Measurements from ENCODE around the gene RSPH10B2. TPM values are rescaled to one million over a fixed set of nuclear protein-coding genes. Genes with fewer than 3 reads are reported as not detected.
A peak's percentile ranks its signal among the peaks of the same experiment; 100 is the strongest.
"Not testable (repeated sequence)": the region's sequence is repeated elsewhere in the genome, so short reads cannot be mapped to it uniquely, and the experiment has no call there.

RSPH10B2 gene
- total and polyA plus RNA-seq, 9 of the 15 experiments (the other 6 are each of a cell fraction or from before 2014, with no cell fraction given) = 0.04 to 0.11 (median 0.08) TPM; not detected in 5

GRCh38 chr7:6744410-6745100, 9.3 kb upstream of the RSPH10B2 start:
- H4K20me1 ChIP-seq (replicated peaks; ENCODE audit: control insufficient read depth, insufficient read depth, low read length); H3K4me1 ChIP-seq (replicated peaks in 1 of 2; ENCODE audit: control insufficient read depth in 2 of 2, insufficient read depth in 2 of 2, low read length in 2 of 2); H3K27me3 ChIP-seq (ENCODE audit: control insufficient read depth in 2 of 2, insufficient read depth in 2 of 2, low read length in 2 of 2); ATAC-seq; H3K9me3 ChIP-seq (replicated peaks; ENCODE audit: control insufficient read depth, insufficient read depth, low read depth, low read length); H2AFZ ChIP-seq (ENCODE audit: low read depth, low read length); POLR2A ChIA-PET; H3K9me1 ChIP-seq (ENCODE audit: control insufficient read depth, insufficient read depth, low read length); BruUV-seq (replicated peaks); H3K36me3 ChIP-seq (ENCODE audit: control insufficient read depth, insufficient read depth, low read length); H3K27ac ChIP-seq (ENCODE audit: extremely low read depth, low read depth, low read length); H3K79me2 ChIP-seq (ENCODE audit: control insufficient read depth, insufficient read depth, low read length); H3K4me2 ChIP-seq (ENCODE audit: insufficient read depth, low read length); H3K4me3 ChIP-seq; H3K9ac ChIP-seq (ENCODE audit: insufficient read depth in 1 of 2, low read depth in 2 of 2, low read length in 2 of 2); intact Hi-C loops (cut with micrococcal nuclease); CTCF ChIA-PET (ENCODE audit: low intra/inter-chr PET ratio); DNase-seq (ENCODE audit: extremely low read depth in 1 of 4, low spot score in 3 of 4): not testable (repeated sequence)
- peak; percentile 70 for FAIRE-seq
- in situ Hi-C loops (cut with MboI) = loop anchor here (5.0 kb wide), 1 partner anchor 762 kb away; no protein-coding TSS in a partner anchor
- WGBS (ENCODE audit: insufficient coverage, low coverage, missing lambda C conversion rate) = no CpG with 5 or more reads among the region's 12 CpGs

- H3K9me1 ChIP-seq (ENCODE audit: control insufficient read depth, insufficient read depth, low read length); H3K27ac ChIP-seq (ENCODE audit: extremely low read depth, low read depth, low read length); H3K9me3 ChIP-seq (replicated peaks; ENCODE audit: control insufficient read depth, insufficient read depth, low read depth, low read length); intact Hi-C loops (cut with micrococcal nuclease); H2AFZ ChIP-seq (ENCODE audit: low read depth, low read length); H4K20me1 ChIP-seq (replicated peaks; ENCODE audit: control insufficient read depth, insufficient read depth, low read length); CTCF ChIA-PET (ENCODE audit: low intra/inter-chr PET ratio); H3K4me1 ChIP-seq (replicated peaks in 1 of 2; ENCODE audit: control insufficient read depth in 2 of 2, insufficient read depth in 2 of 2, low read length in 2 of 2); FAIRE-seq; POLR2A ChIA-PET; in situ Hi-C loops (cut with MboI); H3K27me3 ChIP-seq (ENCODE audit: control insufficient read depth in 2 of 2, insufficient read depth in 2 of 2, low read length in 2 of 2); H3K4me3 ChIP-seq; H3K4me2 ChIP-seq (ENCODE audit: insufficient read depth, low read length); ATAC-seq; H3K9ac ChIP-seq (ENCODE audit: insufficient read depth in 1 of 2, low read depth in 2 of 2, low read length in 2 of 2); DNase-seq (ENCODE audit: extremely low read depth in 1 of 4, low spot score in 3 of 4); H3K79me2 ChIP-seq (ENCODE audit: control insufficient read depth, insufficient read depth, low read length); H3K36me3 ChIP-seq (ENCODE audit: control insufficient read depth, insufficient read depth, low read length); BruUV-seq (replicated peaks): not testable (repeated sequence)
- 90% methylated on average over 2 of the region's 12 CpGs for WGBS (ENCODE audit: insufficient coverage, low coverage, missing lambda C conversion rate)
Measured at GRCh38 chr7:6749335-6749734, 4.6 kb upstream of the RSPH10B2 start.

- H3K9ac ChIP-seq (ENCODE audit: insufficient read depth in 1 of 2, low read depth in 2 of 2, low read length in 2 of 2); H3K4me1 ChIP-seq (replicated peaks in 1 of 2; ENCODE audit: control insufficient read depth in 2 of 2, insufficient read depth in 2 of 2, low read length in 2 of 2); H3K4me3 ChIP-seq; POLR2A ChIA-PET; H3K9me1 ChIP-seq (ENCODE audit: control insufficient read depth, insufficient read depth, low read length); in situ Hi-C loops (cut with MboI); H3K79me2 ChIP-seq (ENCODE audit: control insufficient read depth, insufficient read depth, low read length); FAIRE-seq; DNase-seq (ENCODE audit: extremely low read depth in 1 of 4, low spot score in 3 of 4); H3K36me3 ChIP-seq (ENCODE audit: control insufficient read depth, insufficient read depth, low read length); ATAC-seq; H3K4me2 ChIP-seq (ENCODE audit: insufficient read depth, low read length); H3K9me3 ChIP-seq (replicated peaks; ENCODE audit: control insufficient read depth, insufficient read depth, low read depth, low read length); BruUV-seq (replicated peaks); H3K27ac ChIP-seq (ENCODE audit: extremely low read depth, low read depth, low read length); H2AFZ ChIP-seq (ENCODE audit: low read depth, low read length); intact Hi-C loops (cut with micrococcal nuclease); H4K20me1 ChIP-seq (replicated peaks; ENCODE audit: control insufficient read depth, insufficient read depth, low read length); H3K27me3 ChIP-seq (ENCODE audit: control insufficient read depth in 2 of 2, insufficient read depth in 2 of 2, low read length in 2 of 2); CTCF ChIA-PET (ENCODE audit: low intra/inter-chr PET ratio): not testable (repeated sequence)
- 91% methylated on average over 3 of the region's 6 CpGs for WGBS (ENCODE audit: insufficient coverage, low coverage, missing lambda C conversion rate)
Measured at GRCh38 chr7:6750173-6750572, 3.7 kb upstream of the RSPH10B2 start.

- in situ Hi-C loops (cut with MboI); H3K79me2 ChIP-seq (ENCODE audit: control insufficient read depth, insufficient read depth, low read length); H3K9me1 ChIP-seq (ENCODE audit: control insufficient read depth, insufficient read depth, low read length); H4K20me1 ChIP-seq (replicated peaks; ENCODE audit: control insufficient read depth, insufficient read depth, low read length); H3K4me1 ChIP-seq (replicated peaks in 1 of 2; ENCODE audit: control insufficient read depth in 2 of 2, insufficient read depth in 2 of 2, low read length in 2 of 2); H3K4me2 ChIP-seq (ENCODE audit: insufficient read depth, low read length); H2AFZ ChIP-seq (ENCODE audit: low read depth, low read length); H3K9me3 ChIP-seq (replicated peaks; ENCODE audit: control insufficient read depth, insufficient read depth, low read depth, low read length); ATAC-seq; H3K9ac ChIP-seq (ENCODE audit: insufficient read depth in 1 of 2, low read depth in 2 of 2, low read length in 2 of 2); POLR2A ChIA-PET; intact Hi-C loops (cut with micrococcal nuclease); CTCF ChIA-PET (ENCODE audit: low intra/inter-chr PET ratio); FAIRE-seq; H3K4me3 ChIP-seq; BruUV-seq (replicated peaks); H3K36me3 ChIP-seq (ENCODE audit: control insufficient read depth, insufficient read depth, low read length); DNase-seq (ENCODE audit: extremely low read depth in 1 of 4, low spot score in 3 of 4); H3K27me3 ChIP-seq (ENCODE audit: control insufficient read depth in 2 of 2, insufficient read depth in 2 of 2, low read length in 2 of 2); H3K27ac ChIP-seq (ENCODE audit: extremely low read depth, low read depth, low read length): not testable (repeated sequence)
- WGBS (ENCODE audit: insufficient coverage, low coverage, missing lambda C conversion rate) = no CpG with 5 or more reads among the region's 12 CpGs
Measured at GRCh38 chr7:6761186-6761585, 7.3 kb downstream of the RSPH10B2 start.
